Spleen (tissue), 7 donors: Measurements from ENCODE around the gene PTGER4.

Experiments
- POLR2A ChIP-seq, 3 donors: fragments of 450-650 bp; IDR thresholded peaks; one replicate each; pipeline ENCODE4 v1.5.1; 2017; ENCODE audit warnings: antibody characterized with exemption in 3 of 3, mild to moderate bottlenecking in 1 of 3
- POLR2AphosphoS5 ChIP-seq, 3 donors: sonication (generic); formaldehyde crosslinking; IDR thresholded peaks; one replicate each; pipeline ENCODE4 v1.5.1; 2017; ENCODE audit warnings: antibody characterized with exemption in 3 of 3
- TF ChIP-seq, protein P1 (sequence below), 11 experiments: fragments of 200-600 bp in 7 of 11; fragments of 450-650 bp in 4 of 11; sonication (generic) in 4 of 11; IDR thresholded peaks in 8 of 11; conservative IDR thresholded peaks in 3 of 11; 1 replicate in 7 of 11; 2 replicates in 4 of 11; pipeline versions ENCODE4 v1.4.0 to v1.8.0; 2016 to 2021; ENCODE audit warnings: antibody characterized with exemption in 11 of 11, inconsistent platforms in 4 of 11, mild to moderate bottlenecking in 1 of 11
- donor health status: DM: no; HTN: no; CAD: no; lungs with moderate emphysema.
- donor health status: DM: no; HTN: no; CAD: no.
- donor health status: DM: no; HTN: no; CAD: no.

DNA sequence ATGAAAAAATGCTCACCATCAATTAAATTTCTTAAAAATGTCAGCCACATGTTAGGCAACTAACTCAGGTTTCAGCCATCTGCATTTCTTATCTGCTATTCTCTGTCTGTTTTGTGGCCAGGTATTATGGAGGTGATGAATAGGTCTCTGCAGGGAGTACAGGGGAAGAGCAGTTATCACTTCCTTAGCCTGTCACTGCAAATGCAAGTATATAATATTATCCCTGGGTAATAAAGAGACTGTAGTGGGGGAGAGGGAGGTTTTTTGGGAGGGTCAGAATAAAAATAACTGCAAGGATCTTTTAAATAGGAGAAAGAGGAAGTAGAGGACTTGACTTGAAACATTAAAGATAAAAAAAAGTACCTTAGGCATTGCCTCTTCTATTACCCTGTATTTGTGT is 49.6 kb upstream of the PTGER4 start:
- TF ChIP-seq, protein P1, sequence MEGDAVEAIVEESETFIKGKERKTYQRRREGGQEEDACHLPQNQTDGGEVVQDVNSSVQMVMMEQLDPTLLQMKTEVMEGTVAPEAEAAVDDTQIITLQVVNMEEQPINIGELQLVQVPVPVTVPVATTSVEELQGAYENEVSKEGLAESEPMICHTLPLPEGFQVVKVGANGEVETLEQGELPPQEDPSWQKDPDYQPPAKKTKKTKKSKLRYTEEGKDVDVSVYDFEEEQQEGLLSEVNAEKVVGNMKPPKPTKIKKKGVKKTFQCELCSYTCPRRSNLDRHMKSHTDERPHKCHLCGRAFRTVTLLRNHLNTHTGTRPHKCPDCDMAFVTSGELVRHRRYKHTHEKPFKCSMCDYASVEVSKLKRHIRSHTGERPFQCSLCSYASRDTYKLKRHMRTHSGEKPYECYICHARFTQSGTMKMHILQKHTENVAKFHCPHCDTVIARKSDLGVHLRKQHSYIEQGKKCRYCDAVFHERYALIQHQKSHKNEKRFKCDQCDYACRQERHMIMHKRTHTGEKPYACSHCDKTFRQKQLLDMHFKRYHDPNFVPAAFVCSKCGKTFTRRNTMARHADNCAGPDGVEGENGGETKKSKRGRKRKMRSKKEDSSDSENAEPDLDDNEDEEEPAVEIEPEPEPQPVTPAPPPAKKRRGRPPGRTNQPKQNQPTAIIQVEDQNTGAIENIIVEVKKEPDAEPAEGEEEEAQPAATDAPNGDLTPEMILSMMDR (IDR thresholded peaks at IDR 0.05 in 8 of 11, conservative IDR thresholded peaks at IDR 0.05 in 3 of 11): no peak
- TF ChIP-seq POLR2A (IDR thresholded peaks at IDR 0.05) (no peak), POLR2AphosphoS5 (IDR thresholded peaks at IDR 0.05) (no peak)
